ENCODE measurements around the gene KLK4.
A peak's percentile ranks its signal among the peaks of the same experiment; 100 is the strongest.

KLK4 gene, protein sequence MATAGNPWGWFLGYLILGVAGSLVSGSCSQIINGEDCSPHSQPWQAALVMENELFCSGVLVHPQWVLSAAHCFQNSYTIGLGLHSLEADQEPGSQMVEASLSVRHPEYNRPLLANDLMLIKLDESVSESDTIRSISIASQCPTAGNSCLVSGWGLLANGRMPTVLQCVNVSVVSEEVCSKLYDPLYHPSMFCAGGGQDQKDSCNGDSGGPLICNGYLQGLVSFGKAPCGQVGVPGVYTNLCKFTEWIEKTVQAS

DNA sequence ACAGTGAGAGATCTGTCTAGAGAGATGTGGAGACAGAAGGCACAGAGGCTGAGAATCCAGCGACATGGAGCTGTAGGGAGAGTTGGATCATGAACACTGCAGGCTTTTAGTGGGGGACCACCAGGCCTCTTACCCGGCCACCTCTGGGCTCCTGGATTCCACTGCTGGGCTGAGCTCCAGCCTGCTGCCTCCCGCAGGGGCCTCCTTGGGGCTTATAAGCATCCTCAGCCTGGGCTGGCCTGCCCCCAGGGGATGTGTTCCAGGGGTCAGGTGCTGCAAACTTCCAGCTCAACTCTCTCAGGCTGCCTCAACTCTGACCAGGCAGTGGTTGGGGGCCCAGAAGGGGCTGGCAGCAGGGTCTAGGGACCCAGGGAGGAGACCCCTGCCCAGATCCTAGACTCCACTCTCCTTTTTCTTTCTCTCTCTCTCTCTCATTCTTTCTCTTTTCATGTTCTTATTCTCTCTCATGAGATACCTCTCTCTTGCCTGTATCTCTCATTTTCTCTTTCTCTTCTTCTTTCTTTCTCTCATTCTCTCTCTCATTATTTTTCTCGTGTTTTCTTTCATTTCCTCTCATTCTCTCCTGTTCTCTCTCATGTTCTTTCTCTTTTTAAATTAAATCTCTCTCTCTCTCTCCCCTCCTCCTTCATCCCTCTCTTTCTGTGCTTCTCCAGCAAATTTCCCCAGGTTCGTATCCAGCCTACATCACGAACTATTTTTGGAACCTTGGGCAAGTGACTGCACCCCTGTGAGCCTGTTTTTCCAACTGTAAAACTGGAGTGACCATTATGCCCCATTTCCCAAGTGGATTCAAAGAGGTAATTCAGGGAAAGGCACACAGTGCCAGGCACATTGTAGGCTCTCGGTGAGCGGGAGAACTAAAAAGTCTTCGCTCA, at the start of gene KLK4:
Gene KLK4 (minus strand): TSS at position 190 of the 896 bp plus-strand sequence. CDS start 657 bp downstream, outside the sequence.
- DNase-seq = no peak

DNA sequence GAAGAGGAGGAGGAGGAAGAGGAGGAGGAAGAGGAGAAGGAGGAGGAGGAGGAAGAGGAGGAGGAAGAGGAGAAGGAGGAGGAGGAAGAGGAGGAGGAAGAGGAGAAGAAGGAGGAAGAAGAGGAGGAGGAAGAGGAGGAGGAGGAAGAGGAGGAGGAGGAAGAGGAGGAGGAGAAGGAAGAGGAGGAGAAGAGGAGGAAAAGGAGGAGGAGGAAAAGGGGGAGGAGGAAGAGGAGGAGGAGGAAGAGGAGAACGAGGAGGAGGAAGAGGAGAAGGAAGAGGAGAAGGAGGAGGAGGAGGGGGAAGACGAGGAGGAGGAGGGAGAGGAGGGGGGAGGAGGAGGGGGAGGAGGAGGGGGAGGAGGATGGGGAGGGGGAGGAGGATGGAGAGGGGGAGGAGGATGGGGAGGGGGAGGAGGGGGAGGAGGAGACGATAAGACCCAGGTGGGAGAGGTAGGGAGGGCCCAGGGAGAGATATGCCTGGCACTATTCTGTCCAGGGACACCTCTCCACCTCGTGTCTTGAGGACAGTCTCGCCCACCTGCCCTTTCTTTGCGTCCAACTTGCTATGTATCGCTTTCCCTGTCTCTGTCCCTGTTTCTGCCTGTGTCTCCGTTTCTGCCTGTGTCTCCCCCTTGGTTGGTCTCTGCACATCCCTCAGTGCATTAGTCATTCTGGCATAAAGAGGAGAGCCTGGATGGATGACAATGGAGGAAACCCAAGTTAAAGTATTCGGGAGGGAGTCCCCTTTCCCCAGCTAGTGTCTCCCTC, 48.7 kb upstream of the KLK4 start:
- no peak for DNase-seq

GRCh38 chr19:50957587-50957986, 46.4 kb upstream of the KLK4 start:
- no peak for DNase-seq

DNA sequence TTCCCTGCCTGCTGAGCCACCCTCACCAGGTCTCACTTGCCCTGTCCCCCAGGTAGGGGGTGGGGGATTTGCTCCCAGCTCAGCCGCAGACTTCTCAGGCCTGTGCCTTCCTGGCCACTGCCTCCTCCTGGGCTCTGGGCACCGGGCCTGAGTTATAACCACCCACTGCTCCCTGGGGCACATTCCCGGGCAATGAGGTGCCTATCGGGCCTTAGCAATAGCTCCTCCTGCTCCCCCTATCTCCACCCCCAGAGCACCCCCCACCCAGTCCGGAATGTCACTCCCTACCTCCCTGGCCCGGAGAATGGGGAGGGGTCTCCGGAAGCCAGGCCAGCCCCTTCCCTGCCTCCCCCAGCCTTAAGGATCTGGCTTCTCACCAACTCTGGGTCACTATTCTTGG, 41.7 kb upstream of the KLK4 start, which contains the start of gene KLK5:
Gene KLK5 (minus strand): TSS at position 129 of the 400 bp plus-strand sequence. CDS start 381 bp downstream, outside the sequence.
- no peak for DNase-seq

- DNase-seq = no peak
Observed at GRCh38 chr19:50949861-50950260, 38.7 kb upstream of the KLK4 start.

- DNase-seq = no peak
Observed at GRCh38 chr19:50947123-50947522, 35.9 kb upstream of the KLK4 start.

DNA sequence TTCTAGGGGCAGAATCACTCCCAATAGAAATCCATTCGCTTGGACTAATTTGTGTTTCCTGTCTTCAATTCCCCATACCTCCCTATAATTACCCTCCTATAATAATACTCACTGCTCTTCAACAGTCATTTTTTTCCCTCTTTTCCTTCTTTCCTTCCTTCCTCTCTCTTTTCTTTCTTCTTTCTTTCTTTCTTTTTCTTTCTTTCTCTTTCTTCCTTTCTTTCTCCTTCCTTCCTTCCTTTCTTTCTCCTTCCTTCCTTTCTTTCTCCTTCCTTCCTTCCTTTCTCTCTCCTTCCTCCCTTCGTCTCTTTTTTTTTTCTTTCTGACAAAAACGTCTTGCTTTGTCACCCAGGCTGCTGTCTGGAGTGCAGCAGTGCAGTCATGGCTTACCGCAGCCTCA, 33.6 kb upstream of the KLK4 start:
- DNase-seq = no peak

- no peak for DNase-seq
Observed at GRCh38 chr19:50943074-50943828, 32.1 kb upstream of the KLK4 start.

DNA sequence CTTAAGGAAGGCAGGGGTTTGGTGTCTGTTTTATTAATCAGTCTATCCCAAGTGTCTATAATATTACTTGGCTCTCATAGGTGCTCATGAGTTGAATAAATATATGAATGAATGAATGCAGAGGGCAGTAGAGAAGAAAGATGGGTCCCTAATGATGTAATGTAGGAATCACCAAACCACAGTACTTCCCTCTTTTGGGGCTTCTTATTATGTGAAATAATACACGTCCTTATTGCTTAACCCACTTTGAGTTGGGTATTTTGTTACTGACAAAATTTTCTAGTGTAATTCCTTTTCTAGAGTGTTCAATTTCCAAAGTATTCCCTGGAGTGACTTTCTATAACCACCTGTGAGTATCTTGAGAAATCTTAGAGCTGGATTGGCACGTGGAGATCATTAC, 28.4 kb upstream of the KLK4 start:
- DNase-seq = no peak

GRCh38 chr19:50933640-50934039, 22.4 kb upstream of the KLK4 start:
- DNase-seq = no peak

- DNase-seq = no peak
Observed at GRCh38 chr19:50932690-50933083, 21.5 kb upstream of the KLK4 start.

DNA sequence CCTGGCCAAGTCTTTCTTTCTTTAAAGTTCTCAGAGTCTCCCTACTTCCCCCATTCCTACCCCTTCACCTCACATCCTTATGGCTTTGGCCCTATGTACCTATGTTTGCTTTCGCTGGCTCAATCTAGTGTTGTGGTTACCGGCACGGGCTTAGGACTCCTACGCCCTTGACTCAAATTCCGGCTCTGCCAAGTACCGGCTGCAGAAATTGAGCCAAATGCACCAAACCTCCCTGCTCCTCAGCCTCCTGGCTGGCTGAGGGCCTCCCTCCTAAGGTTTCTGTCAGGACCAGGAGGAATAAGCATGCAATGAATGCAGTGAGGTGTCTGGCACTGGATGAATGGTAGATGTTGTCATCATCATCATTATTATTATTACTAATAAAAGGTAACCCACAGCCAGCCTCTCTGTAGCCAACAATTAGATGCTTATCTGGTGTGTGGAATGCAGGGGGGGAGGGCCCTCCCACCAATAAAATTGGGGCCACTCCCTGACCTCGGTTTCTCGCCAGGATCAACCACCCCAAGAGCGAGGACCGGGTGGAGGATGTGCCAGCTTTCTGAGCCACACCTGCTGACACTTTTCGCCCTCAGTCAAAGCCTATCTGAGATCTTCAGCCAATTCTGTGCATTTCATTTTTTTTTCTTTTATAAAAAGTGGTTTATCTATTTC, 21.0 kb upstream of the KLK4 start:
- no peak for DNase-seq

GRCh38 chr19:50931023-50931422, 19.8 kb upstream of the KLK4 start:
- no peak for DNase-seq

- DNase-seq = no peak
Observed at GRCh38 chr19:50928831-50929230, 17.6 kb upstream of the KLK4 start.

- DNase-seq = no peak
Observed at GRCh38 chr19:50926144-50926543, 14.9 kb upstream of the KLK4 start.

DNA sequence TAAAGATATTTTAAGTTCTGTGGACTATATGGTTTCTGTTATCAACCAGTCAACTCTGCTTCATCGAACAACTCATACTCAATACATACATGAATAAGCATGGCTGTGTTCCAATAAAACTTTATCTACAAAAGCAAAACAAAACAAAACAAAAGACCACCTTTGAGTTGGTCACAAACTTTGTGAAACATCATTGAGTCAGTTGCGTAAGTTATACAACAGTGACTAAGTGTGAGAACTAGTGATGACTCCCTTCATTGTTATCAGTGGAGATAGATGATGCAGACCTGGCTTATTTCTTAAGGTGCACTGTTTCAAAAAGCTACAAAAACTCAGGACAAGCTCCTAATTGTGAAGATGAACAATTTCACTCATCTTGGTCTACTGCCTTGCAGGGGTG, 14.5 kb upstream of the KLK4 start:
- no peak for DNase-seq

GRCh38 chr19:50924586-50924985, 13.4 kb upstream of the KLK4 start:
- no peak for DNase-seq

DNA sequence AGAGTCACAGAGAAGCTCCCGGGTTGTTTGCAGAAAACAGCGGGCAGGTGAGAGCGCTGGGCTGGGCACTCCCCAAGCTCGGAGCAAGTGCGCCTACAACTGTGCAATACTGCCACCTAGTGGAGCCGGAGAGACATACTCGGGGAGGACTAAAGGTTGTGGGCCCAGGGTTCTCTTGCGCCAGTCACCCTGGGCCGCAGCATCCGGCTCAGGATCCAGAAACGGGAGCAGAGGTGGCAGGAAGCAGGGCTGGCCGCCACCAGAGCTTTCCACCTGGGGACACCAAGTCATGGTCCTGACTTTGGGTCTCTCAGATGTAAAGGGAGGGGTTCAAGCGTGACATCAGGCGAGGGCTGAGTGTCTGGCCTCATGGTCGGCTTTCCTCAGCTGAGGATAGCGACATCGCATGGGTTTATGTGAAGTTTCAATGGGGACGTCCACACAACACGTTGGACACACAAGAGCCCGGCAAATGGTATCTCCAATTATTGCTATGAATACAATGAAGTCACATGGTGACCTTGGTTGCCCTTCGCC, 11.2 kb upstream of the KLK4 start:
- DNase-seq = peak; percentile 60

GRCh38 chr19:50921426-50922316, 10.5 kb upstream of the KLK4 start:
- DNase-seq = no peak

DNA sequence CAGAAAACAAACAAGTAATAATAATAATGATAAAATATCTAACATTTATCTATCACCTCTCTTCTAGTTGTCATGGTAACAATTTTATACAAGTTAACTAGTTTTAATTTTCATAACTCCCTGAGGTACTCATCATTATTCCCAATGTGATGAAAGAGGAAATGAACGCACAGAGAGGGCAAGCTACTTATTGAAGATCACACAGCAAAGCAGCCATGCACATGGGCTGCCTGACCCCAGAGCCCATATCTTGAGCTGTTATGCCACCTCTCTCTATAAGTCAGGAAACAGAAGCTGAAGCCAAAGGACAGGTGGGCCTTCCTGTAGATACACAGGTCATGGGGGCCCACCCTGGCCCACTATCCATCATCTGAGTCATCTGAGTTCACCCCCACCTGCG, 4.9 kb upstream of the KLK4 start:
- DNase-seq = no peak

Data from activated CD4-positive, alpha-beta T cell treated with anti-CD3 and anti-CD28 coated beads for 1 hour (primary cell).